Epithelial cell of prostate (primary cell): Measurements from ENCODE around the gene ZNF678.
"Not testable (repeated sequence)": the region's sequence is repeated elsewhere in the genome, so short reads cannot be mapped to it uniquely, and the experiment has no call there.

Experiments used
- DNase-seq: peaks from one replicate; pipeline ENCODE4 v3.0.0-alpha.2; 2011; ENCODE audit warnings: low read depth, low spot score
- H3K27ac ChIP-seq: fragments of 450-650 bp; 2 replicates; pipeline ENCODE4 v1.5.1; 2017; ENCODE audit warnings: mild to moderate bottlenecking

ZNF678 gene

GRCh38 chr1:227701631-227702030 lies 138.3 kb downstream of the ZNF678 start:
- DNase-seq, H3K27ac ChIP-seq: not testable (repeated sequence)

GRCh38 chr1:227707846-227708245 lies 144.5 kb downstream of the ZNF678 start:
- no peak overlapping the region for H3K27ac ChIP-seq
- DNase-seq: no peak

- no peak overlapping the region for H3K27ac ChIP-seq
- no peak for DNase-seq
These were observed 146.1 kb downstream of the ZNF678 start for GRCh38 chr1:227709451-227709850.

- not testable (repeated sequence) for DNase-seq, H3K27ac ChIP-seq
These were observed 147.1 kb downstream of the ZNF678 start for GRCh38 chr1:227710474-227710873.

GRCh38 chr1:227712648-227713047 lies 149.3 kb downstream of the ZNF678 start:
- DNase-seq: no peak
- H3K27ac ChIP-seq: no peak overlapping the region

GRCh38 chr1:227718932-227719331 lies 155.6 kb downstream of the ZNF678 start:
- DNase-seq: no peak
- no peak overlapping the region for H3K27ac ChIP-seq

GRCh38 chr1:227723474-227723873 lies 160.1 kb downstream of the ZNF678 start:
- no peak overlapping the region for H3K27ac ChIP-seq
- DNase-seq: no peak

GRCh38 chr1:227725046-227725445 lies 161.7 kb downstream of the ZNF678 start:
- H3K27ac ChIP-seq: no peak overlapping the region
- no peak for DNase-seq

- no peak for DNase-seq
- H3K27ac ChIP-seq: no peak overlapping the region
These were observed 163.0 kb downstream of the ZNF678 start for GRCh38 chr1:227726318-227726717.
